OCI-LY3 (cell line): Measurements from ENCODE around the gene NUBP2.

Source experiments
- H2AFZ ChIP-seq: fragments of 200-600, 300-600 bp; shearing (Covaris generic); 2 replicates; pipeline ENCODE4 v1.6.0; 2014; ENCODE audit warnings: antibody characterized with exemption, low read depth, low read length
- H3K27ac ChIP-seq: fragments of 200-600, 300-600 bp; sonication (generic); 2 replicates; pipeline ENCODE4 v1.5.1; 2014; ENCODE audit warnings: mild to moderate bottlenecking, low read length, moderate library complexity, mixed read lengths
- H3K27me3 ChIP-seq: fragments of 200-600, 300-600 bp; sonication (generic); 2 replicates; pipeline ENCODE4 v1.6.1; 2014; ENCODE audit warnings: low read depth, low read length, mixed read lengths
- H3K36me3 ChIP-seq: fragments of 200-600, 300-600 bp; sonication (generic); replicated peaks from 2 replicates; pipeline ENCODE3; 2014; ENCODE audit warnings: low read depth, low read length, mixed read lengths
- H3K4me1 ChIP-seq: fragments of 300-600, 200-600 bp; sonication (generic); 2 replicates; pipeline ENCODE4 v1.6.1; 2014; ENCODE audit warnings: low read length, mixed read lengths
- H3K4me2 ChIP-seq: fragments of 200-600, 300-600 bp; sonication (generic); 2 replicates; pipeline ENCODE4 v1.6.1; 2014; ENCODE audit warnings: low read length, mixed read lengths
- H3K4me3 ChIP-seq: fragments of 300-600, 200-600 bp; sonication (generic); 2 replicates; pipeline ENCODE4 v1.5.1; 2014; ENCODE audit warnings: antibody characterized with exemption, mild to moderate bottlenecking, low read length, moderate library complexity
- H3K79me2 ChIP-seq: fragments of 300-600, 200-600 bp; shearing (Covaris generic); 2 replicates; pipeline ENCODE4 v1.6.1; 2014; ENCODE audit warnings: mild to moderate bottlenecking, low read length, mixed read lengths
- H3K9ac ChIP-seq: fragments of 300-600, 200-600 bp; shearing (Covaris generic); 2 replicates; pipeline ENCODE4 v1.6.0; 2014; ENCODE audit warnings: mild to moderate bottlenecking, low read length, moderate library complexity
- H3K9me3 ChIP-seq: fragments of 200-600, 300-600 bp; shearing (Covaris generic); 2 replicates; pipeline ENCODE4 v1.6.1; 2014; ENCODE audit warnings: low read length, mixed read lengths; ENCODE audit not compliant: insufficient read depth
- H4K20me1 ChIP-seq: fragments of 200-600, 300-600 bp; sonication (generic); 2 replicates; pipeline ENCODE4 v1.6.1; 2016; ENCODE audit warnings: low read length, mixed read lengths; ENCODE audit not compliant: insufficient read depth
- EZH2phosphoT487 ChIP-seq: fragments of 200-600 bp; shearing (Covaris generic); IDR thresholded peaks from 2 replicates; pipeline ENCODE4 v1.6.1; 2018; ENCODE audit warnings: antibody characterized with exemption, mixed run types, low read depth
- TF ChIP-seq, protein P1 (sequence below): fragments of 200-600, 300-600 bp; sonication (generic); IDR thresholded peaks from 2 replicates; pipeline ENCODE4 v1.5.1; 2014; ENCODE audit warnings: antibody characterized with exemption, low read length, low read depth

The NUBP2 gene

GRCh38 chr16:1761751-1762150, 21.0 kb upstream of the NUBP2 start:
- no peak overlapping the region for H3K9ac ChIP-seq
- no peaks in the 10 kb centered on the region for H4K20me1 ChIP-seq

GRCh38 chr16:1762196-1762878, 20.4 kb upstream of the NUBP2 start:
- H3K9me3 ChIP-seq = no peaks in the 10 kb centered on the region
- no peak overlapping the region for H3K27ac ChIP-seq
- H3K9ac ChIP-seq = no peak overlapping the region
- H3K4me2 ChIP-seq = no peak overlapping the region
- H3K4me3 ChIP-seq = no peak overlapping the region
- H3K27me3 ChIP-seq = no peaks in the 10 kb centered on the region
- H3K4me1 ChIP-seq = no peaks in the 10 kb centered on the region
- TF ChIP-seq, protein P1, sequence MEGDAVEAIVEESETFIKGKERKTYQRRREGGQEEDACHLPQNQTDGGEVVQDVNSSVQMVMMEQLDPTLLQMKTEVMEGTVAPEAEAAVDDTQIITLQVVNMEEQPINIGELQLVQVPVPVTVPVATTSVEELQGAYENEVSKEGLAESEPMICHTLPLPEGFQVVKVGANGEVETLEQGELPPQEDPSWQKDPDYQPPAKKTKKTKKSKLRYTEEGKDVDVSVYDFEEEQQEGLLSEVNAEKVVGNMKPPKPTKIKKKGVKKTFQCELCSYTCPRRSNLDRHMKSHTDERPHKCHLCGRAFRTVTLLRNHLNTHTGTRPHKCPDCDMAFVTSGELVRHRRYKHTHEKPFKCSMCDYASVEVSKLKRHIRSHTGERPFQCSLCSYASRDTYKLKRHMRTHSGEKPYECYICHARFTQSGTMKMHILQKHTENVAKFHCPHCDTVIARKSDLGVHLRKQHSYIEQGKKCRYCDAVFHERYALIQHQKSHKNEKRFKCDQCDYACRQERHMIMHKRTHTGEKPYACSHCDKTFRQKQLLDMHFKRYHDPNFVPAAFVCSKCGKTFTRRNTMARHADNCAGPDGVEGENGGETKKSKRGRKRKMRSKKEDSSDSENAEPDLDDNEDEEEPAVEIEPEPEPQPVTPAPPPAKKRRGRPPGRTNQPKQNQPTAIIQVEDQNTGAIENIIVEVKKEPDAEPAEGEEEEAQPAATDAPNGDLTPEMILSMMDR = no peak
- TF ChIP-seq EZH2phosphoT487 = no peak
- H3K36me3 ChIP-seq = peaks cover 2% of the 10 kb centered on the region
- no peaks in the 10 kb centered on the region for H4K20me1 ChIP-seq
- no peak overlapping the region for H2AFZ ChIP-seq
- no peaks in the 10 kb centered on the region for H3K79me2 ChIP-seq

More at GRCh38 chr16:1761751-1762150, 21.0 kb upstream of the NUBP2 start:
- no peak overlapping the region for H3K4me2 ChIP-seq
- no peak overlapping the region for H2AFZ ChIP-seq
- no peak overlapping the region for H3K4me3 ChIP-seq
- H3K27me3 ChIP-seq = no peaks in the 10 kb centered on the region
- H3K4me1 ChIP-seq = no peaks in the 10 kb centered on the region
- H3K36me3 ChIP-seq = peaks cover 2% of the 10 kb centered on the region
- TF ChIP-seq, protein P1 = no peak
- TF ChIP-seq EZH2phosphoT487 = no peak
- H3K79me2 ChIP-seq = no peaks in the 10 kb centered on the region
- no peak overlapping the region for H3K27ac ChIP-seq
- H3K9me3 ChIP-seq = no peaks in the 10 kb centered on the region

GRCh38 chr16:1762879-1763520, 19.8 kb upstream of the NUBP2 start:
- H2AFZ ChIP-seq = no peak overlapping the region

More at GRCh38 chr16:1762879-1763520, 19.8 kb upstream of the NUBP2 start:
- no peak overlapping the region for H3K4me3 ChIP-seq
- no peak overlapping the region for H3K27ac ChIP-seq
- H3K9ac ChIP-seq = no peak overlapping the region
- H3K4me1 ChIP-seq = no peaks in the 10 kb centered on the region
- no peaks in the 10 kb centered on the region for H3K27me3 ChIP-seq
- H3K9me3 ChIP-seq = no peaks in the 10 kb centered on the region
- TF ChIP-seq, protein P1 = no peak
- TF ChIP-seq EZH2phosphoT487 = no peak
- H4K20me1 ChIP-seq = no peaks in the 10 kb centered on the region
- no peak overlapping the region for H3K4me2 ChIP-seq
- H3K36me3 ChIP-seq = peaks cover 2% of the 10 kb centered on the region
- no peaks in the 10 kb centered on the region for H3K79me2 ChIP-seq
